Tibial nerve (tissue), 3 donors: ENCODE data around the gene PHF20.
"Not testable (repeated sequence)": the region's sequence is repeated elsewhere in the genome, so short reads cannot be mapped to it uniquely, and the experiment has no call there.

ENCODE experiments used
- CTCF ChIP-seq, 5 experiments: fragments of 200-600 bp in 3 of 5; fragments of 450-650 bp in 2 of 5; sonication (generic) in 3 of 5; IDR thresholded peaks; one replicate each; pipeline ENCODE4 v1.5.1; 2016 to 2019; ENCODE audit warnings: antibody characterized with exemption in 5 of 5, mild to moderate bottlenecking in 3 of 5, moderate library complexity in 2 of 5
- POLR2A ChIP-seq, 2 donors: fragments of 450-650 bp; IDR thresholded peaks; one replicate each; pipeline ENCODE4 v1.6.1; 2017; ENCODE audit warnings: antibody characterized with exemption in 2 of 2, mild to moderate bottlenecking in 2 of 2, moderate library complexity in 2 of 2

GRCh38 chr20:35901230-35901629, 129.4 kb downstream of the PHF20 start:
- not testable (repeated sequence) for TF ChIP-seq CTCF, POLR2A (IDR thresholded peaks at IDR 0.05)
